HEK293 (cell line): ENCODE measurements around the gene CXXC4.
A peak's percentile ranks its signal among the peaks of the same experiment; 100 is the strongest.

Experiments
- GFI1B ChIP-seq: fragments of 450-650 bp; formaldehyde crosslinking; IDR thresholded peaks from 2 replicates; pipeline ENCODE4 v1.5.1; 2016; ENCODE audit warnings: missing biosample characterization, missing genetic modification characterization
- GLI2 ChIP-seq: fragments of 450-650 bp; formaldehyde crosslinking; IDR thresholded peaks from 2 replicates; pipeline ENCODE4; 2017; ENCODE audit warnings: missing biosample characterization, missing genetic modification characterization, low read depth, borderline replicate concordance
- SP3 ChIP-seq: fragments of 450-650 bp; formaldehyde crosslinking; IDR thresholded peaks from 2 replicates; pipeline ENCODE4 v1.5.1; 2016; ENCODE audit warnings: missing biosample characterization, missing genetic modification characterization
- SP7 ChIP-seq: fragments of 450-650 bp; formaldehyde crosslinking; IDR thresholded peaks from 2 replicates; pipeline ENCODE4 v1.5.1; 2016; ENCODE audit warnings: missing biosample characterization, missing genetic modification characterization
- YY1 ChIP-seq: fragments of 450-650 bp; formaldehyde crosslinking; IDR thresholded peaks from 2 replicates; pipeline ENCODE4 v1.5.1; 2018; ENCODE audit warnings: missing biosample characterization, missing genetic modification characterization
- ZBTB1 ChIP-seq: fragments of 450-650 bp; formaldehyde crosslinking; IDR thresholded peaks from 2 replicates; pipeline ENCODE4 v1.5.1; 2016; ENCODE audit warnings: missing biosample characterization, missing genetic modification characterization
- ZFP69B ChIP-seq: fragments of 450-650 bp; formaldehyde crosslinking; IDR thresholded peaks from 2 replicates; pipeline ENCODE4 v1.5.1; 2016; ENCODE audit warnings: missing biosample characterization, missing genetic modification characterization
- ZNF140 ChIP-seq: fragments of 450-650 bp; formaldehyde crosslinking; IDR thresholded peaks from 2 replicates; pipeline ENCODE4 v1.5.1; 2016; ENCODE audit warnings: missing biosample characterization, missing genetic modification characterization
- ZNF16 ChIP-seq: fragments of 450-650 bp; formaldehyde crosslinking; IDR thresholded peaks from 2 replicates; pipeline ENCODE4 v1.5.1; 2016; ENCODE audit warnings: low read depth, missing biosample characterization, missing genetic modification characterization
- ZNF169 ChIP-seq: fragments of 450-650 bp; formaldehyde crosslinking; IDR thresholded peaks from 2 replicates; pipeline ENCODE4 v1.5.1; 2016; ENCODE audit warnings: missing biosample characterization, missing genetic modification characterization
- ZNF175 ChIP-seq: fragments of 450-650 bp; formaldehyde crosslinking; IDR thresholded peaks from 2 replicates; pipeline ENCODE4 v1.5.1; 2016; ENCODE audit warnings: missing biosample characterization, missing genetic modification characterization
- ZNF221 ChIP-seq: fragments of 450-650 bp; formaldehyde crosslinking; IDR thresholded peaks from 2 replicates; pipeline ENCODE4 v1.5.1; 2017; ENCODE audit warnings: missing biosample characterization, missing genetic modification characterization, borderline replicate concordance
- ZNF223 ChIP-seq: fragments of 450-650 bp; formaldehyde crosslinking; IDR thresholded peaks from 2 replicates; pipeline ENCODE4 v1.5.1; 2016; ENCODE audit warnings: missing biosample characterization, missing genetic modification characterization
- ZNF350 ChIP-seq: fragments of 450-650 bp; formaldehyde crosslinking; IDR thresholded peaks from 2 replicates; pipeline ENCODE4 v1.5.0; 2017; ENCODE audit warnings: missing biosample characterization, mild to moderate bottlenecking, missing genetic modification characterization
- ZNF366 ChIP-seq: fragments of 450-650 bp; formaldehyde crosslinking; conservative IDR thresholded peaks from 2 replicates; pipeline ENCODE4 v1.5.1; 2016; ENCODE audit warnings: missing biosample characterization, missing genetic modification characterization
- ZNF391 ChIP-seq: fragments of 450-650 bp; formaldehyde crosslinking; IDR thresholded peaks from 2 replicates; pipeline ENCODE4 v1.5.1; 2016; ENCODE audit warnings: low read depth, missing biosample characterization, missing genetic modification characterization, borderline replicate concordance
- ZNF473 ChIP-seq: fragments of 450-650 bp; formaldehyde crosslinking; IDR thresholded peaks from 2 replicates; pipeline ENCODE4 v1.5.1; 2017; ENCODE audit warnings: missing biosample characterization, missing genetic modification characterization
- ZNF514 ChIP-seq: fragments of 450-650 bp; formaldehyde crosslinking; IDR thresholded peaks from 2 replicates; pipeline ENCODE4 v1.5.1; 2016; ENCODE audit warnings: missing biosample characterization, missing genetic modification characterization
- ZNF549 ChIP-seq: fragments of 450-650 bp; IDR thresholded peaks from 2 replicates; pipeline ENCODE4 v1.5.1; 2018; ENCODE audit warnings: missing biosample characterization, missing genetic modification characterization, mild to moderate bottlenecking, inconsistent platforms, moderate library complexity
- ZNF654 ChIP-seq: fragments of 450-650 bp; formaldehyde crosslinking; IDR thresholded peaks from 2 replicates; pipeline ENCODE4 v1.5.1; 2016; ENCODE audit warnings: low read depth, missing biosample characterization, missing genetic modification characterization
- ZNF660 ChIP-seq: fragments of 450-650 bp; IDR thresholded peaks from 2 replicates; pipeline ENCODE4 v1.5.1; 2018; ENCODE audit warnings: missing biosample characterization, mild to moderate bottlenecking, missing genetic modification characterization
- ZNF677 ChIP-seq: fragments of 450-650 bp; IDR thresholded peaks from 2 replicates; pipeline ENCODE4 v1.5.0; 2018; ENCODE audit warnings: missing biosample characterization, mild to moderate bottlenecking, missing genetic modification characterization, moderate library complexity
- ZNF707 ChIP-seq: fragments of 450-650 bp; formaldehyde crosslinking; IDR thresholded peaks from 2 replicates; pipeline ENCODE4 v1.5.1; 2016; ENCODE audit warnings: missing biosample characterization, missing genetic modification characterization
- ZNF792 ChIP-seq: fragments of 450-650 bp; formaldehyde crosslinking; IDR thresholded peaks from 2 replicates; pipeline ENCODE4 v1.5.1; 2016; ENCODE audit warnings: missing biosample characterization, missing genetic modification characterization
- ZNF830 ChIP-seq: fragments of 450-650 bp; IDR thresholded peaks from 2 replicates; pipeline ENCODE4 v1.5.0; 2018; ENCODE audit warnings: missing biosample characterization, missing genetic modification characterization, low read depth, mild to moderate bottlenecking, moderate library complexity
- ZXDB ChIP-seq: fragments of 450-650 bp; formaldehyde crosslinking; IDR thresholded peaks from 2 replicates; pipeline ENCODE4 v1.5.1; 2016; ENCODE audit warnings: missing biosample characterization, missing genetic modification characterization
- TF ChIP-seq, protein P1 (sequence below): fragments of 450-650 bp; formaldehyde crosslinking; IDR thresholded peaks from 2 replicates; pipeline ENCODE4 v1.5.1; 2016; ENCODE audit warnings: missing biosample characterization, missing genetic modification characterization
- TF ChIP-seq, protein P2 (sequence below): fragments of 450-650 bp; formaldehyde crosslinking; IDR thresholded peaks from 2 replicates; pipeline ENCODE4; 2016; ENCODE audit warnings: missing biosample characterization, missing genetic modification characterization
- TF ChIP-seq, protein P3 (sequence below): fragments of 450-650 bp; formaldehyde crosslinking; IDR thresholded peaks from 2 replicates; pipeline ENCODE4 v1.5.1; 2016; ENCODE audit warnings: missing biosample characterization, missing genetic modification characterization
- TF ChIP-seq, protein P4 (sequence below): fragments of 450-650 bp; formaldehyde crosslinking; IDR thresholded peaks from 2 replicates; pipeline ENCODE4 v1.5.1; 2016; ENCODE audit warnings: missing biosample characterization, missing genetic modification characterization
- TF ChIP-seq, protein P5 (sequence below): fragments of 450-650 bp; formaldehyde crosslinking; IDR thresholded peaks from 2 replicates; pipeline ENCODE4 v1.5.1; 2017; ENCODE audit warnings: missing biosample characterization, missing genetic modification characterization
- TF ChIP-seq, protein P6 (sequence below): fragments of 450-650 bp; formaldehyde crosslinking; IDR thresholded peaks from 2 replicates; pipeline ENCODE4 v1.5.1; 2016; ENCODE audit warnings: missing biosample characterization, missing genetic modification characterization, borderline replicate concordance

Gene CXXC4

DNA sequence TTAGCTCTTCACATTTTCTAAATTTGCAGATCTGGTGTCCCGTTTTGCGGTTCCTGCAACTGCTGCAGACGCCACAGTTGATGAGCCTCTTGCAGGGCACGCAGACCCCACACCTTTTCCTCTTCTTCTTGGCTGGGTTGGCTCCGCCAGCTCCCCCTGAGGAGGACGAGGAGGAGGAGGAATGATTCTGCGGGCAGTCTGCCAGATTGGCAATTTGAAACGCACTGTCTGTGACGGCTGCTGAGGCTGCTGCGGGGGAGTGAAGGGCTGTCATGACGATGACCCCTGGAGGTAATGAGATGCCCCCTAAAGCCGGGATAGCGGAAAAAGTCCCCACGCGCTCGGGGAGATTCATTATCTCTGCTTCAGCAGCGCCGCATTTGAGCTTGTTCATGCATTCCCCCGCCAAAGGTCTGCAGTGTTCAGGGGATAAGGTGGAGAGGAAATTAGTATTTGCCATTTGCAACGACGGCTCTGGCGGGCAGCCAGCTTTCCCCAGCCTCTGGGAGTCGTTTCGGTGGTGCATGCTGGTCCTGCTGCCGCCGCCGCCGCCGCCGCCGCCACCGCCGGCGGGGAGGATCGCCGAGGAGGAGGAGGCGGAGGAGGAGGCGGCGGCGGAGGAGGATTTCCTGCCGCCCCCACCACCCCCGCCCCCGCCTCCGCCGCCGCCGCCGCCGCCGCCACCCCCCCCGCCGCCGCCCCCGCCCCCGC lies 3.8 kb downstream of the CXXC4 start (continued):
- TF ChIP-seq, protein P1, sequence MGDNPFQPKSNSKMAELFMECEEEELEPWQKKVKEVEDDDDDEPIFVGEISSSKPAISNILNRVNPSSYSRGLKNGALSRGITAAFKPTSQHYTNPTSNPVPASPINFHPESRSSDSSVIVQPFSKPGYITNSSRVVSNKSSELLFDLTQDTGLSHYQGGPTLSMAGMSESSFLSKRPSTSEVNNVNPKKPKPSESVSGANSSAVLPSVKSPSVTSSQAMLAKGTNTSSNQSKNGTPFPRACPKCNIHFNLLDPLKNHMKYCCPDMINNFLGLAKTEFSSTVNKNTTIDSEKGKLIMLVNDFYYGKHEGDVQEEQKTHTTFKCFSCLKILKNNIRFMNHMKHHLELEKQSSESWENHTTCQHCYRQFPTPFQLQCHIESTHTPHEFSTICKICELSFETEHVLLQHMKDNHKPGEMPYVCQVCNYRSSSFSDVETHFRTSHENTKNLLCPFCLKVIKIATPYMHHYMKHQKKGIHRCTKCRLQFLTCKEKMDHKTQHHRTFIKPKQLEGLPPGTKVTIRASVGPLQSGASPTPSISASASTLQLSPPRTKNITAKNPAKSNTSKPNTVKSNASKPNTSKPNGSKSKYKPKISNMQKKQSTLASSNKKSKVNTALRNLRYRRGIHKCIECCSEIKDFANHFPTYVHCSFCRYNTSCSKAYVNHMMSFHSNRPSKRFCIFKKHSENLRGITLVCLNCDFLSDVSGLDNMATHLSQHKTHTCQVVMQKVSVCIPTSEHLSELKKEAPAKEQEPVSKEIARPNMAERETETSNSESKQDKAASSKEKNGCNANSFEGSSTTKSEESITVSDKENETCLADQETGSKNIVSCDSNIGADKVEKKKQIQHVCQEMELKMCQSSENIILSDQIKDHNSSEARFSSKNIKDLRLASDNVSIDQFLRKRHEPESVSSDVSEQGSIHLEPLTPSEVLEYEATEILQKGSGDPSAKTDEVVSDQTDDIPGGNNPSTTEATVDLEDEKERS (tag by site-specific recombination): no peak
- TF ChIP-seq GLI2 (tag by site-specific recombination): no peak
- TF ChIP-seq, protein P2, sequence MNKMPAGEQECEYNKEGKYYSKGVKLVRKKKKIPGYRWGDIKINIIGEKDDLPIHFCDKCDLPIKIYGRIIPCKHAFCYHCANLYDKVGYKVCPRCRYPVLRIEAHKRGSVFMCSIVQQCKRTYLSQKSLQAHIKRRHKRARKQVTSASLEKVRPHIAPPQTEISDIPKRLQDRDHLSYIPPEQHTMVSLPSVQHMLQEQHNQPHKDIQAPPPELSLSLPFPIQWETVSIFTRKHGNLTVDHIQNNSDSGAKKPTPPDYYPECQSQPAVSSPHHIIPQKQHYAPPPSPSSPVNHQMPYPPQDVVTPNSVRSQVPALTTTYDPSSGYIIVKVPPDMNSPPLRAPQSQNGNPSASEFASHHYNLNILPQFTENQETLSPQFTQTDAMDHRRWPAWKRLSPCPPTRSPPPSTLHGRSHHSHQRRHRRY (tag by site-specific recombination): no peak
- no peak for TF ChIP-seq ZNF514 (tag by site-specific recombination)
- no peak for TF ChIP-seq SP3 (tag by site-specific recombination)
- no peak for TF ChIP-seq ZNF792 (tag by site-specific recombination)
- no peak for TF ChIP-seq ZNF16 (tag by site-specific recombination)
- no peak for TF ChIP-seq ZNF677 (tag by site-specific recombination)
- TF ChIP-seq ZNF654 (tag by site-specific recombination): no peak
- no peak for TF ChIP-seq ZFP69B (tag by site-specific recombination)
- TF ChIP-seq ZNF473 (tag by site-specific recombination): no peak
- no peak for TF ChIP-seq ZNF169 (tag by site-specific recombination)
- TF ChIP-seq ZNF549: no peak
- TF ChIP-seq, protein P3, sequence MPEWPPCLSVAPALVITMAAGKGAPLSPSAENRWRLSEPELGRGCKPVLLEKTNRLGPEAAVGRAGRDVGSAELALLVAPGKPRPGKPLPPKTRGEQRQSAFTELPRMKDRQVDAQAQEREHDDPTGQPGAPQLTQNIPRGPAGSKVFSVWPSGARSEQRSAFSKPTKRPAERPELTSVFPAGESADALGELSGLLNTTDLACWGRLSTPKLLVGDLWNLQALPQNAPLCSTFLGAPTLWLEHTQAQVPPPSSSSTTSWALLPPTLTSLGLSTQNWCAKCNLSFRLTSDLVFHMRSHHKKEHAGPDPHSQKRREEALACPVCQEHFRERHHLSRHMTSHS (tag by site-specific recombination): no peak
- TF ChIP-seq, protein P4, sequence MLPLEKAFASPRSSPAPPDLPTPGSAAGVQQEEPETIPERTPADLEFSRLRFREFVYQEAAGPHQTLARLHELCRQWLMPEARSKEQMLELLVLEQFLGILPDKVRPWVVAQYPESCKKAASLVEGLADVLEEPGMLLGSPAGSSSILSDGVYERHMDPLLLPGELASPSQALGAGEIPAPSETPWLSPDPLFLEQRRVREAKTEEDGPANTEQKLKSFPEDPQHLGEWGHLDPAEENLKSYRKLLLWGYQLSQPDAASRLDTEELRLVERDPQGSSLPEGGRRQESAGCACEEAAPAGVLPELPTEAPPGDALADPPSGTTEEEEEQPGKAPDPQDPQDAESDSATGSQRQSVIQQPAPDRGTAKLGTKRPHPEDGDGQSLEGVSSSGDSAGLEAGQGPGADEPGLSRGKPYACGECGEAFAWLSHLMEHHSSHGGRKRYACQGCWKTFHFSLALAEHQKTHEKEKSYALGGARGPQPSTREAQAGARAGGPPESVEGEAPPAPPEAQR (tag by site-specific recombination): no peak
- TF ChIP-seq, protein P5, sequence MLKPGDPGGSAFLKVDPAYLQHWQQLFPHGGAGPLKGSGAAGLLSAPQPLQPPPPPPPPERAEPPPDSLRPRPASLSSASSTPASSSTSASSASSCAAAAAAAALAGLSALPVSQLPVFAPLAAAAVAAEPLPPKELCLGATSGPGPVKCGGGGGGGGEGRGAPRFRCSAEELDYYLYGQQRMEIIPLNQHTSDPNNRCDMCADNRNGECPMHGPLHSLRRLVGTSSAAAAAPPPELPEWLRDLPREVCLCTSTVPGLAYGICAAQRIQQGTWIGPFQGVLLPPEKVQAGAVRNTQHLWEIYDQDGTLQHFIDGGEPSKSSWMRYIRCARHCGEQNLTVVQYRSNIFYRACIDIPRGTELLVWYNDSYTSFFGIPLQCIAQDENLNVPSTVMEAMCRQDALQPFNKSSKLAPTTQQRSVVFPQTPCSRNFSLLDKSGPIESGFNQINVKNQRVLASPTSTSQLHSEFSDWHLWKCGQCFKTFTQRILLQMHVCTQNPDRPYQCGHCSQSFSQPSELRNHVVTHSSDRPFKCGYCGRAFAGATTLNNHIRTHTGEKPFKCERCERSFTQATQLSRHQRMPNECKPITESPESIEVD (tag by site-specific recombination): no peak; the same call in 1 of the 2 replicates
- TF ChIP-seq ZNF221 (tag by site-specific recombination): no peak
- no peak for TF ChIP-seq ZNF140
- TF ChIP-seq ZNF830 (tag by site-specific recombination): no peak
- 0 out of 2 replicates have a peak, but pooled peaks have one; percentile 20 for TF ChIP-seq ZNF660 (tag by site-specific recombination)
- no peak for TF ChIP-seq ZNF391 (tag by site-specific recombination)
- TF ChIP-seq ZNF366 (tag by site-specific recombination): peak; percentile 42; the same call in 1 of the 2 replicates
- no peak for TF ChIP-seq ZNF223 (tag by site-specific recombination)
- TF ChIP-seq ZNF350 (tag by site-specific recombination): no peak
- TF ChIP-seq ZXDB: no peak
- TF ChIP-seq ZNF707: no peak
- TF ChIP-seq GFI1B (tag by site-specific recombination): no peak
- no peak for TF ChIP-seq ZBTB1 (tag by site-specific recombination)
- TF ChIP-seq, protein P6, sequence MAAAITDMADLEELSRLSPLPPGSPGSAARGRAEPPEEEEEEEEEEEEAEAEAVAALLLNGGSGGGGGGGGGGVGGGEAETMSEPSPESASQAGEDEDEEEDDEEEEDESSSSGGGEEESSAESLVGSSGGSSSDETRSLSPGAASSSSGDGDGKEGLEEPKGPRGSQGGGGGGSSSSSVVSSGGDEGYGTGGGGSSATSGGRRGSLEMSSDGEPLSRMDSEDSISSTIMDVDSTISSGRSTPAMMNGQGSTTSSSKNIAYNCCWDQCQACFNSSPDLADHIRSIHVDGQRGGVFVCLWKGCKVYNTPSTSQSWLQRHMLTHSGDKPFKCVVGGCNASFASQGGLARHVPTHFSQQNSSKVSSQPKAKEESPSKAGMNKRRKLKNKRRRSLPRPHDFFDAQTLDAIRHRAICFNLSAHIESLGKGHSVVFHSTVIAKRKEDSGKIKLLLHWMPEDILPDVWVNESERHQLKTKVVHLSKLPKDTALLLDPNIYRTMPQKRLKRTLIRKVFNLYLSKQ (tag by site-specific recombination): no peak
- no peak for TF ChIP-seq ZNF175 (tag by site-specific recombination)
- TF ChIP-seq YY1 (tag by site-specific recombination): no peak
- peak; percentile 60; the same call in 1 of the 2 replicates for TF ChIP-seq SP7 (tag by site-specific recombination)
